GM18507 (cell line): ENCODE data around the gene YJU2.
A peak's percentile ranks its signal among the peaks of the same experiment; 100 is the strongest.
"Not testable (repeated sequence)": the region's sequence is repeated elsewhere in the genome, so short reads cannot be mapped to it uniquely, and the experiment has no call there.

Source experiments
- DNase-seq: peaks from one replicate; pipeline ENCODE4 v3.0.0; 2011; ENCODE audit warnings: low read depth; ENCODE audit not compliant: insufficient read length; ENCODE audit errors: extremely low spot score
- FAIRE-seq: peaks from 2 replicates; lab custom pipeline; 2011; peaks lifted over from hg19 to GRCh38; lab: Jason Lieb, UNC

YJU2 gene

GRCh38 chr19:4246767-4247593, at the start of gene YJU2:
TSS of gene YJU2 (plus strand) at chr19:4247080. CDS start at chr19:4247147, 67 bp downstream.
- FAIRE-seq (peak; percentile 97), DNase-seq (peak; percentile 99)

DNA sequence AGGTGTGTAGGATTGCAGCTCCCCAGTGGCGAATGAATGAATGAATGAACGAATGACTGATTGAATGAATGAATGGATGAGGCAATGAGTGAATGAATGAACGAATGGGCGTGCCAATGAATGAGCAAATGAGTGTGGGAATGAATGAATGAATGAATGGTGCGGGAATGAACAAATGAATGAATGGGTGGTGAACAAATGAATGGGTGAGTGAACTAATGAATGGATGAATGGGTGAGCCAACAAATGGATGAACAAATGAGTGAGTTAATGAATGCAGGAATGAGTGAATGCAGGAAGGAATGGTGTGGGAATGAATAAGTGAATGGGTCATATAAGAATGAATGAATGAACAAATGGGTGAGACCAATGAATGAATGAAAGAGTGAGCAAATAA, 49.7 kb upstream of the YJU2 start:
- FAIRE-seq, result no peak
- DNase-seq, result no peak

DNA sequence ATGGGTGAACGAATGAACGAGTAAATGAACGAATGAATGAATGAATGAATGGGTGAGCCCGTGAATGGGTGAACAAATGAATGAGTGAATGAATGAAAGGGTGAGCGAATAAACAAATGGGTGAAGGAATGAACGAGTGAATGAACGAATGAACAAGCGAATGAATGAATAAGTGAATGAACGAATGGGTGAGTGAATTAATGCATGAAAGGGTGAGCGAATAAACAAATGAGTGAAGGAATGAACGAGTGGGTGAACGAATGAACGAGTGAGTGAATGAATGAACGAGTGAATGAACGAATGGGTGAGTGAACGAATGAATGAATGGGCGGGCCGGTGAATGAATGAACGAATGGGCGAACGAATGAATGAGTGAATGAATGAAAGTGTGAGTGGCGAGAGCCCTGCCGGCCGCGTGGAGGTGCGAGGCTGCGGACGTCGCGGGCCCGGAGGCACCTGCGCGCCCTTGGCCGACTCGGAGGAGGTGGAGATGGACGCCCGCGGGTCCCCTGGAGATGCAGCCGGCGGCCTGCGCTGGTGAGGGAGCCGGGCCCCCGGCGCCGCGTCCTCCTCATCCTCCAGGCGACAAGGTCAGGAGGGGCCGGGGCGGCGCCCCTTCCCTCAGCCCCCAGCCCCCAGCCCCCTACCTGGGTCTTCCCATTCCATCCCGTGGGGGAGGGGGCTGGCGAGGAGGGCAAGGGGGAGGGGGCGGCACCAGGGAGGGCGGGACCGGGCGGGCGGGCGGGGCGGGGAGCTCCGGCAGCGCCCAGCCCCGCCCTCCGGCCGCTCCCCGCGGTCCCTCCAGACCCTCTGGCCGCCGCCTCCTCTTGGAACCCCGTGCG, 49.0 kb upstream of the YJU2 start:
- FAIRE-seq, result no peak

DNA sequence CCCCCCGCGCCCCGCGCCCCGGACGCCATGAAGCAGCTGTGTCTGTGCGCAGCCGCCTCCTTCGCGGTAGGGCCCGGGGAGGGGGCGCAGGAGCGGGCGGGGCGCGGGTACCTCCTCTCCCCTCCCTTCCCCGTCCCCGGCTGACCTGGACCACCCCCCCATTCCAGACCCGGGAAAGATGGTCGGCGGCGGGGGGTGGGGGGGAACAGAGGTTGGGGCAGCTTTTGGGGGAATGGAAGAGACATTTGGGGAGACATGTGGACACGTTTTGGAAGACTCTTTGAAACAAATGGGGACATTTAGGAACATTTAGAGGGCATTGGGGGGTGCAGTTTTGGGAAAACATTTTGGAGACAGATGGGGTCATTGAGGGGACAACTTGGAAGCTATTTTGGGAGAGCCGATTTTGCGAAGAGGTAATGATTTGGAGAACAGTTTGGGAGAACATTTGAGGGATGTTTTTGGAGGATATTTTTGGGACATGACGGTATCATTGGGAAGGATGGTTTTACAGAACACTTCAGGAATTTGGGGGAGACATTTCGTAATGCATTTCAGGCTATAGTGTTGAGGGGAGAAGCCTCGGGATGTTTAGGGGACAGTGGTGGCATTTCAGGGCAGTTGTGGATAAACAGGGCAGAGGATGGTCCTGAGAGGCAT, 48.3 kb upstream of the YJU2 start:
- FAIRE-seq, result no peak
- DNase-seq, result no peak

More for the DNA sequence above, 49.0 kb upstream of the YJU2 start:
- DNase-seq, result no peak

- no peak for DNase-seq
- FAIRE-seq, result no peak
Measured at GRCh38 chr19:4199699-4200293, 47.1 kb upstream of the YJU2 start.

DNA sequence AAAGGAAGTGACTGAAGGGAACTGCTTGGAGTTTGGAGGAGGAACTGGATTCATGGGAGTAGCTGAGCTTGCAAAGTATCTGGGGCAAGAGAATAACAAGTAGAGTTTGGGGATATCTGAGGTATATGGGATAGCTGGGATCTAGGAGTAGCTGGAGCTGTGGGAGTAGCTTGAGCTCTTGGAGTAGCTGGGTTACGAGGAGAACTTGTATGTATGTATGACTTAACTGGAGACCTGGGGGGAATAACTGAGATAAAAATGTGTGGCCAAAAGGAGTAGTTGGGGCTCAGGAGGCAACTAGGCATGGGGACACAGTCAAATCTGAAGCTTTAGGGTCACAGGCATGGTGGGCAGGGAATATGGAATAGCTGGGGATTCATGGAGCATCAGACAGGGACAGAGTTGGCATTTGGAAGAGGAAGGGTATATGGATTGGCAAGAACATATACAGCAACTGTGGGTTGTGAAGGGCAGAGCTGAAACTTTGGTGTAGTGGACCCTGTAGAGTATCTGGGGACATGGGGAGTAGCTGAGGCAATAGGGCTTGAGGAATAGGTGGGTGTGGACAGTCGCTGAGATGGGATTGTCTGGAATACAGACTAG, 45.8 kb upstream of the YJU2 start:
- DNase-seq, result no peak
- FAIRE-seq, result no peak

DNA sequence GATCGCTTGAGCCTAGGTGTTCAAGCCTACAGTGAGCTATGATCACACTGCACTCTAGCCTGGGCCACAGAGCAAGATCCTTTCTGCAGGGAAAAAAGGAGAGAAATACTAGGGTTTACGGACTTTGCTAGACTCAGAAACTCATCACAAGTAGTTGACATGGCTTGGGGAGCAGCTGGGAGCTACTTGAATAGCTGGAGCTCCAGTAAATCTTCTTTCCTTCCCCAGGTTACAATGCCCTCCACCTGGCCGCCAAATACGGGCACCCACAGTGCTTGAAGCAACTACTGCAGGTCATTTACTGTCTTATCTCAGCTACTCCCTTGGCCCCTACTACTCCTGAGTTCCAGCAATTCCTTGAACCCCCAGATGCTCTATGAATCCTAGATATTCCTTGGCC, 45.1 kb upstream of the YJU2 start:
- FAIRE-seq, result no peak
- DNase-seq, result no peak

- FAIRE-seq, result no peak
- no peak for DNase-seq
Measured at GRCh38 chr19:4206818-4207484, 39.9 kb upstream of the YJU2 start.

GRCh38 chr19:4208385-4209094, 38.3 kb upstream of the YJU2 start:
- no peak for FAIRE-seq

GRCh38 chr19:4210166-4210731, 36.6 kb upstream of the YJU2 start:
- FAIRE-seq, result no peak
- no peak for DNase-seq

More at GRCh38 chr19:4208385-4209094, 38.3 kb upstream of the YJU2 start:
- DNase-seq, result no peak

GRCh38 chr19:4213116-4213515, 33.8 kb upstream of the YJU2 start:
- no peak for FAIRE-seq

DNA sequence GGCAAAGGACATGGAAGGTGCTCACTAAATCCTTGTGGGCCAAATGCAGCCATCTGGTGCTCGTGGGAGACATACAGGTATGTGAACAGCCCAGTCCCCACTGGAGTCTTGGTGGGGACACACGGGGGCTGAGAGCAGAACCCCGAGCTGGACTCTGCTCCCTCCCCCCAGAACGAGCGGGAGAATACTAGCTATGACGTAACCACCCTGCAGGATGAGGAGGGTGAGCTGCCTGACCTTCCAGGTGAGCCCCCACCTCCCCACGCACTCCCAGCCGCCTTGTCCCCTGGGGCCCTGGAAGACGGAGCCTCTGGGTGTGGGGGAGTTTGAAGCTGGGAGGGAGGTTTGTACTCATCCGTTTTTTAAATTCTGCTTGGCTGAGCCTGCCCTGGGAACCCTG, 31.1 kb upstream of the YJU2 start:
- FAIRE-seq, result no peak
- DNase-seq, result no peak

More at GRCh38 chr19:4213116-4213515, 33.8 kb upstream of the YJU2 start:
- no peak for DNase-seq

DNA sequence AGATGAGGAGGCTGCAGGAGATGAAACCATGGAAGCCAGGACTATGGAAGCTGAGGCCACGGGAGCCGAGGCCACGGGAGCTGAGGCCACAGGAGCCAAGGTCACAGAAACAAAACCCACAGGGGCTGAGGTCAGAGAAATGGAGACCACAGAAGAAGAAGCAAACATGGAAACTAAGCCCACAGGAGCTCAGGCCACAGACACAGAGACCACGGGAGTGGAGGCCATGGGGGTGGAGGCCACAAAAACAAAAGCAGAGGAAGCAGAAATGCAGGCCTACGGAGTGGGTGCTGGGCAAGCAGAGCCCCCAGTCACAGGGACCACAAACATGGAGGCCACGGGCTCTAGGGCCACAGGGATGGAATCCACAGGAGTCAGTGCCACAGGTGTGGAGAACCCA, 30.0 kb upstream of the YJU2 start:
- FAIRE-seq (no peak), DNase-seq (no peak)

- FAIRE-seq, result no peak
- no peak for DNase-seq
Measured at GRCh38 chr19:4217429-4218264, 29.2 kb upstream of the YJU2 start.

DNA sequence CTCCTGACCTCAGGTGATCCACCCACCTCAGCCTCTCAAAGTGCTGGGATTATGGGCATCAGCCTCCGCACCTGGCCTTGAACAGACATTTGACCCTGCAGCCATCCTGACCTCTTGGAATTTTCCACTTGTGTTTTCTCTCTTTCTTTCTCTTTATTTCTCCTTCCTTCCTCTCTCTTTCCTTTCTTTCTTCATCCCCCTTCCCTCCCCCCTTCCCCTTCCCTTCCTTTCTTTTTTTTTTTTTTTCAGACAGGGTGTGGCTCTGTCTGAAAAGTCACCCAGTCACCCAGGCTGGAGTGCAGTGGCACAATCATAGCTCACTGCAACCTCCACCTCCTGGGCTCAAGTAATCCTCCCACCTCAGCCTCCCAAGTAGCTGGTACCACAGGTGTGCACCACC, 28.4 kb upstream of the YJU2 start:
- not testable (repeated sequence) for DNase-seq, FAIRE-seq

DNA sequence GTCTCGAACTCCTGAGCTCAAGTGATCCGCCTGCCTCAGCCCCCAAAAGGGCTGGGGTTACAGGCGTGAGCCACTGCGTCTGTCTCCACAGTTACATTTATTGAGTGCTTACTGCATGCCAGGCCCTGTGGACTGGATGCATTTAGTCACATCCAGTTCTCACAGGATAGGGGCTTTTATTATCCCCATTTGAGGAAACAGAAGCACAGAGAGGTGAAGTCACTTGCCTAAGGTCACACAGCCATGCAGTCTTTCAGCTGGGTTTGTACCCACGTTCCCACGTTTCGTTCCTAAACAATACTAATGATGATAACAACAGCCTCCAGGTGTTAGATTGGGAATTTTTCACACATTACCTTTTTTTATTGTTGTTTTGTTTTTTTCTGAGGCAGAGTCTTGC, 26.7 kb upstream of the YJU2 start:
- no peak for FAIRE-seq
- DNase-seq, result no peak

DNA sequence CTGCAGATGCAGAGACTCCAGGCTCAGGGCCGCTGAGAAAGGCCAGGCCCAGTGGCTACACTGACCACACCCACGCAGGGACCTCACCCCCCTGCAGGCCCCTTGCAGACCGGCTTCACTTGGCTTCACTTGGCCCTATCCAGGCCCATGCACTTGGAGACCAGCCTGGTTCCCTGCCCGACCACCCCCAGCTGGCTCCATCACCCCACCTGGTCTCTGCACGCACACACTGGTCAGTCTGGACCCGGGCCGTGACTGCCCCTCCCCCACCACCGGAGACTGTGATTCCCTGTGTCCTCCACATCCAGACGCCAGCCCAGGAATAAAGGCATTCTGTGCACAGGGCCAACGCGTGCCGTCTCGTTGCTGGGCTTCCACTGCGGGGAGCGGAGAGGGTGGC, 22.4 kb upstream of the YJU2 start:
- FAIRE-seq, result no peak

More for the DNA sequence above, 22.4 kb upstream of the YJU2 start:
- no peak for DNase-seq
